ENCODE results near the gene NADK.
"Not testable (repeated sequence)": the region's sequence is repeated elsewhere in the genome, so short reads cannot be mapped to it uniquely, and the experiment has no call there.

Gene NADK

DNA sequence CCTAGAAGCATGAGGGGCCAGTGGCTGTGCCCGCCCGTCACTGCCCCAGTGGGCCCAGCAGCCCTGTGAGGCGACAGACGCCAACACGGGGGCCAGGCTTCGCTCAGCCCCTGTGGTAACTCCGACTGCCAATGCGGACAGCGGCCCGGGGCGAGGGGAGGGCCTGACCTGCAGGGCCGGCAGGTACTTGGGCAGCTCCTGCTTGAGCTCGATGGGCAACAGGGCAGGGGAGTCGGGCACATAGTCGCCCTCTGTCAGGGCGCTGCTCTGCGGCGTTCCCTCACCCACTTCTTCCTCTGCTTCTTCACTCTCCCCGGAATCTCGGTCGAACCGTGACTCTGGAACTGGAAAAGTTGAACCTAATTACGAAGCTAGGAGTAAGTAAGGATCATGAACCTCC, 71.0 kb downstream of the NADK start:
- DNase-seq (ENCODE audit: low read depth in 2 of 2): not testable (repeated sequence)

DNA sequence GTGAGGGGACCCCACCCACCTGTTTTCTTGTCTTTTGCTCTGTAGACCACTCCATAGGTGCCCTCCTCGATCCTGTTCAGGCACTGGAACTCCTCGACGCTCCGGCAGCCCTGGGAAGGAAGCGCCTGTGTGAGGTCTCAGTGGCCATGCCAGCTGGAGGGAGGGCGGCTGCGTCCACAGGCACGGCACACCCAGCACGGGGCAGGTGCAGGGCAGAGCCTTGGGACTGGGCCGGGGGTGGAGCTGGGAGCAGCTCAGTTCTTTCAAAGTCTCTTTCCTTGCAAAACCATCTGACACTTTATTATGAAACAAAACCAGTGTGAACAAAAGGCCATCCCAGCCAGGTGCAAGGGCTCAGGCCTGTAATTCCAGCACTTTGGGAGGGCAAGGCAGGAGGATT, 72.6 kb downstream of the NADK start:
- not testable (repeated sequence) for DNase-seq (ENCODE audit: low read depth in 2 of 2)

DNA sequence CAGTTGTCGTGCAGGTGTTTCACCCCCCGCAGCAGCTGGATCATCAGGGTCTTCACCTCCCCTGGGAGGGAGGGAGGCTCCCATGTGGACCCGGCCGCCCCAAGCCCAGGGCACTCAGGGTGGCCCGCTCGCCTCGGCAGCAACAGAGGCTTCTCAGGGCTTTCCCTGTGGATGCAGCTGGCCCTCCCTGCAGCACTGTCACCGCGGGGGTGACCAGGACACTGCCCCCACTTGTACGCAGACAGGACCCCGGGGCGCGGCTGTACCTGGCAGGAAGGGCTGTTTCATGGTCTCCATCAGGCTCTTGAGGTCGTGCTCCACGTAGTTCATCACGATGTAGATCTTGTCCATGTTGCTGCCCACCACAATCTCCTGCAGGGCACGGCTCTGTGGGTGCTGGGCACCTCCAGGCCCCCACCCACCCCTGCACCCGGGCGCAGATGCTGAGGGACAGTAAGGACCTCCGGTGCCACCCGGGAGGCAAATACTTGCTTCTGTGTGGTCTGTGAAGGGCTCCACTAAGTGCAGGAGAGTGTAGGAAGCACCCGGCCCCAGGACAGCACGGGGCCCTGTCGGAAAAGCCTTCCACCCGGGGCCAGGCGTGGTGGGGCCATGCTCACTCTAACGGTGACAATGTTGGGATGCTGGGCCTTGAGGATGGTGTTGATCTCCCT, 73.8 kb downstream of the NADK start:
- not testable (repeated sequence) for DNase-seq (ENCODE audit: low read depth in 2 of 2)

DNA sequence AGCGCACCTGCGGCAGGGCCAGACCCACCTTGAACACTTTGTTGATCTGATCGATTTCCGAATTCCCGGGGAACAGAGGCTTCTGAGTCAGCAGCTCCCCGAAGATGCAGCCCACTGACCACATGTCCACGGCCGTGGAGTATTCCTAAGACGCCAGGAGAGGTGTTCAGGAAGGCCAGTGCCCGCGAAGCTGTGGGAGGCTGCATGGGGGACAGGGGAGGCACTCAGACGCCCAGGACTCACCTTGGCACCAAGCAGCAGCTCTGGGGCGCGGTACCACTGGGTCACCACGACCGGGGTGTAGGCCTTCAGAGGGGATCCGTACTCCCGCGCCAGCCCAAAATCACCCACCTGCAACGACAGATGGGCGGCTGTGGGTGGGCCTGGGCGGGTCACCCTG, 74.5 kb downstream of the NADK start:
- no peak for DNase-seq (ENCODE audit: low read depth in 2 of 2)

DNA sequence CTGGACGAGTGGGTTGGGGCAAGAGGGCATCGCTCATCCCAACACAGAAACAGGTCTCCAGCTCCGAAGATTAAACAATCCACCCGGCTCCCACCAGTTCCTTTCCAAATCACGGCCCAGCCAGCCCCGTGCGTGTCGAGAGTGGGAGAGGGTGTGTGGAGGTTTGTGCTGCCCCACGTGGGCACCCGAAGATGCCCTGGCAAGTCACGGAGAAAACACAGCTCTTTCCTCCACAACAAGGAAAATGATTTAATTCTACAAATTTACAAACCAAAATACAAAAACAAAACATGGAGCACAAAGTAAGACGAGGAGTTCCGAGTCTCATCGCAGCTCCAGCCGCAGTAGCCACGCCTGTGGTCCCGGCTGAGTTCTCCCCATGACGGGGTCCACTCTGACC, 75.8 kb downstream of the NADK start:
- DNase-seq (ENCODE audit: low read depth in 2 of 2): not testable (repeated sequence)

Measured in activated CD8-positive, alpha-beta memory T cell treated with anti-CD3 and anti-CD28 coated beads for 4 hours (primary cell).